NCI-H146 treated with DMSO at 0.1 percent for 48 hours (cell line): Measurements from ENCODE around the gene DCAF7.

Experiments
- DNase-seq: peaks from one replicate; lab custom pipeline; 2025; ENCODE audit not compliant: unreplicated experiment; lab: John Stamatoyannopoulos, UW

Gene DCAF7

DNA sequence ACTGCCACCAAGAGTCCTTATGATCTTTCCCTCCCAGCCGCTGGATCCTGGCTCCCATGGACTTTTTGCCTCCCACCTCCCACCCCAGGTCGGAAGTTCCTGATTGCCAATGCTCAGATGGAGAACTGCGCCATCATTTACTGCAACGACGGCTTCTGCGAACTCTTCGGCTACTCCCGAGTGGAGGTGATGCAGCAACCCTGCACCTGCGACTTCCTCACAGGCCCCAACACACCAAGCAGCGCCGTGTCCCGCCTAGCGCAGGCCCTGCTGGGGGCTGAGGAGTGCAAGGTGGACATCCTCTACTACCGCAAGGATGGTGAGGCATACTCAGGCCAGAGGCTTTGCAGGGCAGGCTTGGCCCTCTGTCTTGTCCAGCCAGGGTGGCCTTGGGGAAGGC lies 26.2 kb upstream of the DCAF7 start:
- DNase-seq: no peak

DNA sequence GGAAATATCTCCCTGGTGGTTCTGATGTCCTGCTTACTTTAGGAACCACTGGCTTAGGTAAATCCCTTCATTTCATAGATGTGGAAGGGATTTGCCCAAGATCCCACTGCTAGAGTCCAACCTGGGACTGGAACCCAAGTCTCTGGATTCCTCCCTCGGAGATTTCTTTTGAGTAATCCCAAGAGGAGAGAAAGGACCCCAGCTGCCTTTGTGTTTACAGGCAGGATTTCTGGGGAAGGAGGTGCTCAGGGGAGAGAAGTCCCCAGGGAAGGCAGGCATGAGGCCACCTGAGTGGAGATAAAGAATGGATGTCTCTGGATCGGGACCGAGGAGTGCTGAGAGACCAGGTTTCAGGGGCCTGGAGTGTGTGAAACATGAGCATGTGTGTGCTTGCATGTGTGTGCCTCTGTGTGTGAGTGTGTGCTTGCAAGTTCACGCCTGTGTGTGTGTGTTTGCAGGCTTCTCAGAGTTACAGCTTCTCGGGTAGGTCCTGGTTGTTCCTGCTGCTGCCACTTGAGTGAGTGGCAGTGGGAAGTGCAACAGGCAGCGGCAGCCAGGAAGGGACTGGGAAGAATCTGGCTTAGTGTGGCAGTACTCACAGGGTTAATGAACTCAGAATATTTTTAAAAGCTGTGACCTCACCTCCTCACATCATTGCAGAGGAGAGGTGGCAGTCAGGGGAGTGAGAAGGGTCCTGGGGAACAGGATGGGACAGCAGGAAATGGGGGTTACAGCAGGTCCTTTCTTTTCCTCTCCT lies 24.9 kb upstream of the DCAF7 start:
- DNase-seq: no peak

DNA sequence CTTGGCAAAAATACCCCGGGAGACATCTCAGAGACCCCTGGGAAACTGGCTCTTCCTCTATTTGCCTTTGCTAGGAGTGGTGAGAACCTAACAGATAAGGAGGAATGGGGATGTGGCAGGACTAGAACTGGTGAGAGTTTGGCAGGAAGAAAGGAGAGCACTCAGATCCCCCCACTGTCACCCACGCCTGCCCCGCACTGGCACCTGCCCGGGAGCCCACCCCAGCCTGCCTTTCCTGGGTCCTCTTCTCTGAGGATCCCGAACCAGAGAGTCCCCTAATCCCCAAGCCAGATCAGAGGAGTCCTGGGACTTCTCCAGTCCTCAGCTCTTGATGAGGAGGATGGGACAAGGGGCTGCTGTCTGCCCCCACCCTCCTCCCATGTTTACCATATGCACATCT lies 23.4 kb upstream of the DCAF7 start:
- DNase-seq: no peak

DNA sequence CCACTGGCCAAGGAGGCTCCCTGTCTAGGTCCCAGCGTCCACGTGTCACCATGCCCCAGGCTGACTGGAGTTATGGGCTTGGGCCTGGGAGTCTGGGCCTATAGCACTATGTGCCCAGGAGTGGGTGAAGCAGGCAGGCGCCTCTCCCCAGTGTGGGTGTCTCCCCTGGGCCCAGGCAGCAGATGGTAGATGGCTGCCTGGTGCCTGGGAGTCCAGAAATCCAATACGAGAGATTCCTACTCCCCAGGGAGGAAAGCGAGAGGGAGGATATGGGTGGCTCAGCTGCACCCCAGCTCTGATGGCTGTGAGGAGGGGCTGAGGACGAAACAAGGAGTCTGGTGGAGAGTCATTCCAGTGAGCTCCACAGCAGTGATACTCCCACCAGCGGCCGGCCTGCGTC lies 22.1 kb upstream of the DCAF7 start:
- no peak for DNase-seq

DNA sequence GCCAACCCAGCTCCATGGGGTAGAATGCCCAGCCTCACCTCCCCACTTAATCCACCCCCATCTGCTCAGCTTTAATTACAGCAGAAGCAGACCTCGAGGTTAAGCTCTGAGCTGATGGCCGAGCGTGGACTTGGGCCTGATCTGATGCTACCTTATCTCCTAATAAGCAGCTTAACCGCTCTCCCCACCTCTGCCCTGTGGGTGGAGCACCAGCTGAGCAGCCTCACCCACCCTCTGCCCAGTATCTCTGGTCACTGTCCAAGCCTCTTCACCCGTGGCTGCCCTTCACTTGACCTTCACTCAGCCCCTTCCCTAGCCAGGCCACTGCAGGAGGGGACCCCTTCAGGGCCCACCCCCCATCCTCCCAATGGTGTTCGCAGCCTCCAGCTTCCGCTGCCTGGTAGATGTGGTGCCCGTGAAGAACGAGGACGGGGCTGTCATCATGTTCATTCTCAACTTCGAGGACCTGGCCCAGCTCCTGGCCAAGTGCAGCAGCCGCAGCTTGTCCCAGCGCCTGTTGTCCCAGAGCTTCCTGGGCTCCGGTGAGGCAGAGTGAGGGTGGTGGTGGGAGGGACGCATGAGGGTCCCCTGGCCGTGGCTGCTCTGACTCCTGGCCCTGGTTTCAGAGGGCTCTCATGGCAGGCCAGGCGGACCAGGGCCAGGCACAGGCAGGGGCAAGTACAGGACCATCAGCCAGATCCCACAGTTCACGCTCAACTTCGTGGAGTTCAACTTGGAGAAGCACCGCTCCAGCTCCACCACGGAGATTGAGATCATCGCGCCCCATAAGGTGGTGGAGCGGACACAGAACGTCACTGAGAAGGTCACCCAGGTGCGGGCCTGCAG lies 20.3 kb upstream of the DCAF7 start:
- DNase-seq: no peak

DNA sequence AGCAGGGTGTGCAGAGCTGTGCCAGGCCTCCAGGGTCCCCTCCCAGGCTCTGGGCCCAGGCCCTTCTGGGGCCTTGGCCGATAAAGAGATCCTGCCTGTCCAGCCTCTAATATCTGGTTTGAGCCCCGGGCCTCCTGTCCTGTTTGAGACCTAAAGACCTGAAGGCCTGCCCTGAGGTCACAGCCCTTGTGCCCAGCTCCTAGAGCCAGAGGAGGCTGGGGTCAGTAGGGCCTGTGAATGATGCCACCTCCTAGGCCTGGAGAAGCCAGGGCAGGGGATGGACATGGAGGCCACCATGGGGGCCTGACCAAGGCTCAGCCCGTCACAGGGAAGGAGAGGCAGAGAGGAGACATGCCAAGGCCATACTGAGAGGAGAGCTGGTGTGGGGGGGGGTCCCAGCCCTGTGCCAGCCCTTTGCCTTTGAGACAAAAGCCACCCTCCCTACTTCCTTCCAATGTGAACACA lies 19.7 kb upstream of the DCAF7 start:
- DNase-seq: no peak

DNA sequence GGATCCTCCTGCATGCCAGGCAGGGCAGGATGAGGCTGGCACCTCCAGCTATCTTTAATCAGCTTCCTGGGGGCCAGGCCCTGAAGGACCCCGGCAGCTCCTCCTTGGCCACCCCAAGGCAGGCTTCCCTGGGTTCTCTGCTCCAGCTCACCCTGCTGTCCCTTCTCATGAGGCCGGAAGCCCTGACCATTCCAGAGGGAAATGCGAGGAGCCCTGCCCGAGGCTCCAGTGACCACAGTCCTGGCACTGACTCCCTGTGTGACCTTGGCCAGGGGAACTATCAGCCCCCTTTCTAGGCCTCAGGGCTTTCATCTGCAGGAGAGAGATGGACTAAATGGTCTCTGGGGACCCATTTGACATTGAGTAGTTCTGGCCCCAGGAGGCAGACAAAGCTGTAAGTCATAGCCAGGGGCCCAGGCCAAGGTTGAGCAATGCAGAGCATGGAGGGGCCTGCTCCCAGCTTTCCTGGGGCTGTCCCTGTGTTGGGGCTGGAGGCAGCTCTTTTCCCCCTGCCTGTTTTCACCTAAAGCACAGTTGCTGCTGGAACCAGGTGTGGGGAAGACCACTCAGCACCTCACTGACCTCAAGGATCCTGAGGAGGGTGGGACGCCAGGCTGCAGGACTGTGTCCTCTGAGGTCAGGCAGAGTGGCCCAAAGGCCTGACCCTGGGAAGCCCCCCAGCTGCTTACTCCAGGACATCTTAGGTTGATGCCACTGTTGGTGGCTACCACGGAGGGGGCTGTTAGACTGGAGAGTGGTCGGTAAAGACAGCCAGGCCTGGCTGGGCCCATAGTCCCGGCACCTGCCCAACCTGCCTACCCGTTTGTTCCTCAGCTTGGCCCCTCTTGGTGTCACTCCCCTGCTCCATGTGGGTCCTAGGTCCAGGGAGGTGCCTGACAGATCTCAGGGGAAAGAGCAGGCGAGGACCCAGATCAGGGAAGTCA lies 19.0 kb upstream of the DCAF7 start:
- no peak for DNase-seq

DNA sequence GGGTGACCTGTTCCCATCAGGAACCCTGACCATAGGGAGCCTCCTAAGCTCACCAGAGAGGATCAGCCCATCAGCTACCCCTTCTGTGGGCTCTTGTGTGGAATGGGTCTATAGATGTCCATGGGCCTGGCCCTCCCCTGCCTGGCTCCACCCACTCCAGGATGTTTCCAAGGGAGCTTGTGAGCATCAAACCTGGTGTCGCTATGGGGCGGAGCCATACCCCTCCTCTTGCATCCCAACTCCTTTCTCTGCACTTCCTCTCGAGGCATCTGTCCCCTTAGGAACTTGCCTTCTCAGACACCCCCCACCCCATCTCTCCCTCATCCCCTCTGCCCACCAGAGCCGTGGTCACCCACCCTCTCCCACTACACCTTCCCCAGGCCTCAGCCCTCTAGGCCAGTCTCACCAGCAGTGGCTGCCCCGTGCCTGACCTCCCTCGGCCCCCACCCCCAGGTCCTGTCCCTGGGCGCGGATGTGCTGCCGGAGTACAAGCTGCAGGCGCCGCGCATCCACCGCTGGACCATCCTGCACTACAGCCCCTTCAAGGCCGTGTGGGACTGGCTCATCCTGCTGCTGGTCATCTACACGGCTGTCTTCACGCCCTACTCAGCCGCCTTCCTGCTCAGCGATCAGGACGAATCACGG lies 16.7 kb upstream of the DCAF7 start:
- no peak for DNase-seq

DNA sequence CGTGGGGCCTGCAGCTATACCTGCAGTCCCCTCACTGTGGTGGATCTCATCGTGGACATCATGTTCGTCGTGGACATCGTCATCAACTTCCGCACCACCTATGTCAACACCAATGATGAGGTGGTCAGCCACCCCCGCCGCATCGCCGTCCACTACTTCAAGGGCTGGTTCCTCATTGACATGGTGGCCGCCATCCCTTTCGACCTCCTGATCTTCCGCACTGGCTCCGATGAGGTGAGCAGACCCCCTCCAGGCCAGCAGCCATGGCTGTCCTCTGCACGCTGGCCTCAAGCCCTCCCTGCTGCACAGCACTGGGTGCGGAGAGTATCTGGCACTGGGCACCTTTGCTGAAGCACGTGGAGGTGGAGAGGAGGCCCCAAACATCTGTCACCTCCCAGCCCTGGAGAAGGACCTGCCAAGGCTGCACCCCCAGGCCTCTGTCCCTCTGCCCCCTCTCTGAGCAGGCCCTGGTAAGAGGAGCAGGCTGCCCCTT lies 16.2 kb upstream of the DCAF7 start:
- no peak for DNase-seq

DNA sequence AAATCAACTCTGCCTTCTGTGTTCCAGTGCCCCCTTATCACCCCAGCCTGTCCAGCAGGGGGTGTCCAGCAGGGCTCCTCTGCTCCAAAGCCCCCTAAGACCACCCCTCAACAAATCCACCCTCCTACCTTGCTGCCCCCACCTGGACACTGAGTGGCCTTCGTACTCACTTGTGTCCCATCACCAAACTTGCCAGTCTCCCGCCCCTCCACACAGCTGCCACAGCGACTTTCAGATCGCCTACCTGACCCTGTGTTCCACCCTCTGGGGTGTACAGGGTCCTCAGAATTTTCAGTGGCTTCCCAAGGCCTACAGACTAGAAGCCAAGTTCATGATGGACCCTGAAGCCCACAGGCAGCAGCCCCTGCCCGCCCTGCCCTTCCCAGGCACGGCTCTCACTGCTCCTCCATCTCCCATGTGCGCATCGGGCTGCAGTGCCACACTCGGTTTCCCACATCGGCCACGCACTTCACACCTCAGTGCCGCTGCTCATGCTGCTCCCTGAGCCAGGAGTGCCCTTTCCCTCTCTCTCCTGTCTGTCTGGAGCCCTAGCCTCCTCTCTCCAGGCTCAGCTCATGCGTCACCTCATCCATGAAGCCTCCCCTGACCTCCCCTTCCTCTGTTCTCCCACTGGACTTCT lies 15.3 kb upstream of the DCAF7 start:
- no peak for DNase-seq

DNA sequence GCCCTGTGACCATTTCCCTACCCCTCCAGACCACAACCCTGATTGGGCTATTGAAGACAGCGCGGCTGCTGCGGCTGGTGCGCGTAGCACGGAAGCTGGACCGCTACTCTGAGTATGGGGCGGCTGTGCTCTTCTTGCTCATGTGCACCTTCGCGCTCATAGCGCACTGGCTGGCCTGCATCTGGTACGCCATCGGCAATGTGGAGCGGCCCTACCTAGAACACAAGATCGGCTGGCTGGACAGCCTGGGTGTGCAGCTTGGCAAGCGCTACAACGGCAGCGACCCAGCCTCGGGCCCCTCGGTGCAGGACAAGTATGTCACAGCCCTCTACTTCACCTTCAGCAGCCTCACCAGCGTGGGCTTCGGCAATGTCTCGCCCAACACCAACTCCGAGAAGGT lies 14.6 kb upstream of the DCAF7 start:
- DNase-seq: no peak

DNA sequence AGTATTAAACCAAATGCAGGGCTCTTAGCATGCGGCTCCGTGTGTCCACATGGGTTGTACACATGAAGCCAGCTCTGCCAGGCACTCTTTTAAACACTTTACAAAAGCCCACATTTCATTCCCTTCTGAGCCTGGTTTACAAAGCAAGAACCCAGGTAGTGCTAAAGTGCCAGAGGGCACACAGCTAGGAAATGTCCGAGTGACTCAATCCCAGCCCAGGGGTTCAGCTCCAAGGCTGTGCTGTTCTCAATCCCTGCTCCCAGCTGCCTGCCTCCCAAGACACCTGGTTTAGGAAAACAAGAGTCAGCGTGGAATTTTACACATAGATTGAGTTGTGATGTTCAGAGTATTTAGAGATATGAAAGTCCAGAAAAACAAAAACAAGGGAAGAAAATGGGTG lies 13.3 kb upstream of the DCAF7 start:
- no peak for DNase-seq

DNA sequence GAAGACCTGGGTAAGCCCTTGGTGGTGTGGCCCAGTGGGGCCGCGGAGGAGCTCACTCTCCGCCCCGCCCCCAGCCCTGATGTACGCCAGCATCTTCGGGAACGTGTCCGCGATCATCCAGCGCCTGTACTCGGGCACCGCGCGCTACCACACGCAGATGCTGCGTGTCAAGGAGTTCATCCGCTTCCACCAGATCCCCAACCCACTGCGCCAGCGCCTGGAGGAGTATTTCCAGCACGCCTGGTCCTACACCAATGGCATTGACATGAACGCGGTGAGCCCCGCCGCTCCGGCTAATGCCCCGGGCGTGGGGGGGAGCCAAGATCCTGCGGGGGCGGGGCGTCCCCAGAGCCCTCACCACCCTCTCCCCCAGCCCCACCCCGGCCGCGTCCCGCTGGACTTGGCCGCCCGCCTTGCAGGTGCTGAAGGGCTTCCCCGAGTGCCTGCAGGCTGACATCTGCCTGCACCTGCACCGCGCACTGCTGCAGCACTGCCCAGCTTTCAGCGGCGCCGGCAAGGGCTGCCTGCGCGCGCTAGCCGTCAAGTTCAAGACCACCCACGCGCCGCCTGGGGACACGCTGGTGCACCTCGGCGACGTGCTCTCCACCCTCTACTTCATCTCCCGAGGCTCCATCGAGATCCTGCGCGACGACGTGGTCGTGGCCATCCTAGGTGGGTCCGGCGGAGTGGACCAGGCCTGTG lies 12.1 kb upstream of the DCAF7 start:
- DNase-seq: peak; percentile 20

DNA sequence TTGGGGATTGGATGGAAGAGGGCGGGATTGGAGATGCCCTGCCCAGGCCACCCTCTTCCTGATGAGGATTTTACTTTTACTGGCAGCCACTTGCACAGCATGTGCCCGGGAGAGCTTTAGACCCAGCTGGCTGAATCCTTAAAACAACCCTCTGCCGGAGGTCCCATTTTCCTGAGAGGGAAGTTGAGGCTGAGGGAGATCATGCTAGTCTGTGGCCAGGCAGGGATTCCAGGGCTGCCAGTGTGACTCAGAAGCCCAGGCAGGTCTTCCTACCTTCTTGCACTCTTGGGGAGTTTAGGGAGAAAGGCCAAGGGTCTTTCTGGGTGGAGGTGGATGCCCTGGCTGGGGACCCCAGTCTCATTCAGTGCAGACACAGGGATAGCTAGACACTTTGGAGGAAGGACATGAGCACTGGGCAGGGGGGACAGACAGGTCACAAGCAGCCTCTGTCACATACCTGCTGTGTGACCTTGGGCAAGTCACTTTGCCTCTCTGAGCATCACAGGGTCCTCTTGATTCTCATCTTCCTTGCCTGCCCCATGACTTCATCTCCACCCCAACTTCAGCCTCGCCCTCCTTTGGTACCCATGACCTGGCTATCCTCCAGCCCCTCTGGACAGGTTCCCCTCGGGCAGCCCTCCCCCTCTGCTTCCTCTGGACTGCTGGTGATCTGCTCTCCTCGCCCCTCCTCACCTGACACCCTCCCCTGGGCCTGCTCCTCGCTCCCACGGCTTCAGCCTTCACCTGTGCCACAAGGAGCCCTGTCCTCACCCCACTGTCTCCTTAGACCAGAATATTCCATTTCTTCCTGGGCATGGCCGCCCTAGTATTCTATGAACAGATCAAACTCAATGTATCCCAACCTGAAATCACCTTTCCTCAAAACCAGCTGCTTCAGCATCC lies 11.3 kb upstream of the DCAF7 start:
- DNase-seq: no peak

DNA sequence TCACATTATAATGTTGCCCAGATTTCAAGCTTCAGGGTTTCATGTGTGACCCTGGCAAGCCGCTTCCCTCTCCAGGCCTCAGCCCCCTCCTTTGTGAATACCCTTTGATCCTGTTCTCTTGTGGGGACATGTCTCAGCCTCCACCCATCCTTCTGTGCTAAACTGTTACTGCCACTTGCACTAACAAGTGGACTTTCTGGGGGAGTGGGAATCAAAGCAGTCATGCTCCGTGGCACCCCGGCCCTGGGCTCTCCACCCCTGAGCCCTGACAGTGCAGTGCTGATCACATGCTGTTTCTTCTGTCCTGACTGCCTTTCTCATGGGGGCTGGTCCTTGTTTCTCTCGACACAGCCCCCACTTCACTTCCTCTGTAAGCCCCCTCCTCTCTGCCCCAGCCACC lies 9.7 kb upstream of the DCAF7 start:
- no peak for DNase-seq

DNA sequence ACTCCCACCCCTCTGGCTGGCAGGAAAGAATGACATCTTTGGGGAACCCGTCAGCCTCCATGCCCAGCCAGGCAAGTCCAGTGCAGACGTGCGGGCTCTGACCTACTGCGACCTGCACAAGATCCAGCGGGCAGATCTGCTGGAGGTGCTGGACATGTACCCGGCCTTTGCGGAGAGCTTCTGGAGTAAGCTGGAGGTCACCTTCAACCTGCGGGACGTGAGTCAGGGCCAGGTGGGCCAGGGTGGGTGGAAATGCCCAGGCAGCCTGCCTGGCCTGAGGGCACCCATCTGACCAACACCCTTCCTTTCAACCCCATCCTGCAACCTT lies 8.1 kb upstream of the DCAF7 start:
- no peak for DNase-seq

DNA sequence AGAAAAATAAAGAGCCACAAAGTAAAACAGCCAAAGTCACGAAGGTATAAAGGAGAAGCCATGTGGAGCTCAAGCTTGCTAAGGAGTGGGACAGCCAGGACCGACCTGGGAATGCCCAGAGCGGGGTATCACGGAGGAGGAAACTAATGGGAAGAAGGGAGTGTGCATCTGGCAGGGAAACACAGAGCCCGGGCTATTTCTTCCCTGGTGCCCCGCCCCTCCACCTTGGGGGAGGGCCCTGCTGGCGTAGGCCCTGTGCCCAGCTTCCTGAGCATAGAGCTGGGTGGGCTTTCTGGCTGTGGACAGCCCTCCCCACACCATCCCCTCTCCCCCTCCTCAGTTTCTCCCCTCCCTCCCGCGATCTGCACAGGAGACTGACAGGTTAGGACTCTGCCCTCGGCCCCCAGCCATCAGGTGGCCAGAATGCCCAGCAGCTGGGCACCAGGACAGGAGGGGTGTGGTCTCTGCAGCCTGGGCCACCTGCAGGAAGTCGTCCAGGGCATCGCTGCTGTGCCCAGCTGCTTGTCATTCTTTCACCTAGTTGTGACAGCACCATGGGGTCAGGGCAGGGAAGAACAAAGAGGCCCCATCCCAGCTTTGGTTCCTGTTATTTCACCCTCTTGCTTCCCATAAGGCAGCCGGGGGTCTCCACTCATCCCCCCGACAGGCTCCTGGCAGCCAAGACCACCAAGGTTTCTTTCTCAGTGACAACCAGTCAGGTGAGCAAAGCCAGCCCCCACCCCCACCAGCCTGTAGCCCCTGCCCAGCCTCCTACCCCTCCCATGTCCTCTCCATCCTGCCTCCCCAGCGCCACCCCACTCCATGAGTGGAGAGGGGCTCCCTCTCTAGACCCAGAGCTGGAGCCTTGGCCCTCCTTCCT lies 7.1 kb upstream of the DCAF7 start:
- DNase-seq: peak; percentile 29
